ENCODE results near the gene MYH11. TPM values are rescaled to one million over a fixed set of nuclear protein-coding genes. Genes with fewer than 3 reads are reported as not detected.
A peak's percentile ranks its signal among the peaks of the same experiment; 100 is the strongest.

The MYH11 gene
- total and polyA plus RNA-seq, 2 of the 13 experiments (the other 11 are each of a cell fraction or from before 2014, with no cell fraction given) = not detected

DNA sequence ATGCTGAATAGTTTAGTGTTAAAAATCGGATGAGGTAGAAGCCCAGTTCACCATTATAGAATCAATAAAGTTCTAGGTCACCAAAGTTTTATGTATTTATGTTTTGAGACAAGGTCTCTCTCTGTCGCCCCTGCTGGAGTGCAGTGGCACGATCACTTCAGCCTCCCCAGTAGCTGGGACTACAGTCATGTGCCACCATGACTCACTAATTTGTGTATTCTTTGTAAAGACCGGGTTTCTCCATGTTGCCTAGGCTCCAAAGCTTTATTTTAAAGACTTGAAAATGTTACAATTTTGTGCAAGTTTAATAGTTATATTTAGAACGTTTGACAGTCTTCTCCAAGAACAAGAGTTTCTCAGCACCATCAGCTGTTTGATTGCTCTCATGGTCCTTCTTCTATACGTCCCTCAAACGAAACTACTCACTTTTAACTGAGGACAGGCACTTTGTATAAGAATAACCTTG is 174.7 kb downstream of the MYH11 start (continued):
- no peak for TF ChIP-seq SIX4 (CRISPR knock-in tag; IDR thresholded peaks at IDR 0.05)
- no peak for TF ChIP-seq MEIS2 (CRISPR knock-in tag; IDR thresholded peaks at IDR 0.05)
- TF ChIP-seq ZNF563 (CRISPR knock-in tag; IDR thresholded peaks at IDR 0.05) = no peak
- no peak for TF ChIP-seq NPAS2 (CRISPR knock-in tag; IDR thresholded peaks at IDR 0.05; ENCODE audit: borderline replicate concordance)
- TF ChIP-seq ZNF589 (CRISPR knock-in tag; conservative IDR thresholded peaks at IDR 0.05) = no peak
- no peak for TF ChIP-seq ZNF737 (CRISPR knock-in tag; IDR thresholded peaks at IDR 0.05; ENCODE audit: borderline replicate concordance)
- no peak for TF ChIP-seq HCFC1 (IDR thresholded peaks at IDR 0.05; ENCODE audit: low read depth, low read length)
- no peak for TF ChIP-seq TCF12 (IDR thresholded peaks at IDR 0.05)
- no peak for TF ChIP-seq TCF12 (CRISPR knock-in tag; IDR thresholded peaks at IDR 0.05)
- no peak for TF ChIP-seq ZSCAN22 (CRISPR knock-in tag; IDR thresholded peaks at IDR 0.05)
- TF ChIP-seq ETV5 (CRISPR knock-in tag; IDR thresholded peaks at IDR 0.05; ENCODE audit: borderline replicate concordance) = peak; percentile 18; the same call in 1 of the 2 replicates
- TF ChIP-seq, protein P1, sequence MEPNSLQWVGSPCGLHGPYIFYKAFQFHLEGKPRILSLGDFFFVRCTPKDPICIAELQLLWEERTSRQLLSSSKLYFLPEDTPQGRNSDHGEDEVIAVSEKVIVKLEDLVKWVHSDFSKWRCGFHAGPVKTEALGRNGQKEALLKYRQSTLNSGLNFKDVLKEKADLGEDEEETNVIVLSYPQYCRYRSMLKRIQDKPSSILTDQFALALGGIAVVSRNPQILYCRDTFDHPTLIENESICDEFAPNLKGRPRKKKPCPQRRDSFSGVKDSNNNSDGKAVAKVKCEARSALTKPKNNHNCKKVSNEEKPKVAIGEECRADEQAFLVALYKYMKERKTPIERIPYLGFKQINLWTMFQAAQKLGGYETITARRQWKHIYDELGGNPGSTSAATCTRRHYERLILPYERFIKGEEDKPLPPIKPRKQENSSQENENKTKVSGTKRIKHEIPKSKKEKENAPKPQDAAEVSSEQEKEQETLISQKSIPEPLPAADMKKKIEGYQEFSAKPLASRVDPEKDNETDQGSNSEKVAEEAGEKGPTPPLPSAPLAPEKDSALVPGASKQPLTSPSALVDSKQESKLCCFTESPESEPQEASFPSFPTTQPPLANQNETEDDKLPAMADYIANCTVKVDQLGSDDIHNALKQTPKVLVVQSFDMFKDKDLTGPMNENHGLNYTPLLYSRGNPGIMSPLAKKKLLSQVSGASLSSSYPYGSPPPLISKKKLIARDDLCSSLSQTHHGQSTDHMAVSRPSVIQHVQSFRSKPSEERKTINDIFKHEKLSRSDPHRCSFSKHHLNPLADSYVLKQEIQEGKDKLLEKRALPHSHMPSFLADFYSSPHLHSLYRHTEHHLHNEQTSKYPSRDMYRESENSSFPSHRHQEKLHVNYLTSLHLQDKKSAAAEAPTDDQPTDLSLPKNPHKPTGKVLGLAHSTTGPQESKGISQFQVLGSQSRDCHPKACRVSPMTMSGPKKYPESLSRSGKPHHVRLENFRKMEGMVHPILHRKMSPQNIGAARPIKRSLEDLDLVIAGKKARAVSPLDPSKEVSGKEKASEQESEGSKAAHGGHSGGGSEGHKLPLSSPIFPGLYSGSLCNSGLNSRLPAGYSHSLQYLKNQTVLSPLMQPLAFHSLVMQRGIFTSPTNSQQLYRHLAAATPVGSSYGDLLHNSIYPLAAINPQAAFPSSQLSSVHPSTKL (CRISPR knock-in tag; IDR thresholded peaks at IDR 0.05) = peak; percentile 65
- TF ChIP-seq FOXO1 (CRISPR knock-in tag; IDR thresholded peaks at IDR 0.05) = peak; percentile 42; the same call in 1 of the 2 replicates
- no peak for TF ChIP-seq ZNF616 (CRISPR knock-in tag; IDR thresholded peaks at IDR 0.05; ENCODE audit: low read depth)
- peak; percentile 76; the same call in 1 of the 2 replicates for TF ChIP-seq IRF2 (CRISPR knock-in tag; IDR thresholded peaks at IDR 0.05)
- TF ChIP-seq REPIN1 (CRISPR knock-in tag; IDR thresholded peaks at IDR 0.05; ENCODE audit: borderline replicate concordance, low read depth) = no peak
- no peak for TF ChIP-seq GTF2F1 (IDR thresholded peaks at IDR 0.05; ENCODE audit: low read length)
- no peak for TF ChIP-seq ZNF883 (CRISPR knock-in tag; IDR thresholded peaks at IDR 0.05; ENCODE audit: not compliant biosample characterization)
- TF ChIP-seq, protein P2, sequence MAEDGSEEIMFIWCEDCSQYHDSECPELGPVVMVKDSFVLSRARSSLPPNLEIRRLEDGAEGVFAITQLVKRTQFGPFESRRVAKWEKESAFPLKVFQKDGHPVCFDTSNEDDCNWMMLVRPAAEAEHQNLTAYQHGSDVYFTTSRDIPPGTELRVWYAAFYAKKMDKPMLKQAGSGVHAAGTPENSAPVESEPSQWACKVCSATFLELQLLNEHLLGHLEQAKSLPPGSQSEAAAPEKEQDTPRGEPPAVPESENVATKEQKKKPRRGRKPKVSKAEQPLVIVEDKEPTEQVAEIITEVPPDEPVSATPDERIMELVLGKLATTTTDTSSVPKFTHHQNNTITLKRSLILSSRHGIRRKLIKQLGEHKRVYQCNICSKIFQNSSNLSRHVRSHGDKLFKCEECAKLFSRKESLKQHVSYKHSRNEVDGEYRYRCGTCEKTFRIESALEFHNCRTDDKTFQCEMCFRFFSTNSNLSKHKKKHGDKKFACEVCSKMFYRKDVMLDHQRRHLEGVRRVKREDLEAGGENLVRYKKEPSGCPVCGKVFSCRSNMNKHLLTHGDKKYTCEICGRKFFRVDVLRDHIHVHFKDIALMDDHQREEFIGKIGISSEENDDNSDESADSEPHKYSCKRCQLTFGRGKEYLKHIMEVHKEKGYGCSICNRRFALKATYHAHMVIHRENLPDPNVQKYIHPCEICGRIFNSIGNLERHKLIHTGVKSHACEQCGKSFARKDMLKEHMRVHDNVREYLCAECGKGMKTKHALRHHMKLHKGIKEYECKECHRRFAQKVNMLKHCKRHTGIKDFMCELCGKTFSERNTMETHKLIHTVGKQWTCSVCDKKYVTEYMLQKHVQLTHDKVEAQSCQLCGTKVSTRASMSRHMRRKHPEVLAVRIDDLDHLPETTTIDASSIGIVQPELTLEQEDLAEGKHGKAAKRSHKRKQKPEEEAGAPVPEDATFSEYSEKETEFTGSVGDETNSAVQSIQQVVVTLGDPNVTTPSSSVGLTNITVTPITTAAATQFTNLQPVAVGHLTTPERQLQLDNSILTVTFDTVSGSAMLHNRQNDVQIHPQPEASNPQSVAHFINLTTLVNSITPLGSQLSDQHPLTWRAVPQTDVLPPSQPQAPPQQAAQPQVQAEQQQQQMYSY (CRISPR knock-in tag; IDR thresholded peaks at IDR 0.05) = no peak
- TF ChIP-seq HOXA9 (CRISPR knock-in tag; IDR thresholded peaks at IDR 0.05; ENCODE audit: borderline replicate concordance) = no peak
- TF ChIP-seq HNRNPH1 (optimal IDR thresholded peaks at IDR 0.05; ENCODE audit: low read depth, low read length) = no peak
- no peak for TF ChIP-seq SATB2 (CRISPR knock-in tag; IDR thresholded peaks at IDR 0.05)
- no peak for TF ChIP-seq XBP1 (CRISPR knock-in tag; IDR thresholded peaks at IDR 0.05)
- TF ChIP-seq ZNF337 (CRISPR knock-in tag; IDR thresholded peaks at IDR 0.05; ENCODE audit: borderline replicate concordance, low read depth) = no peak
- no peak for TF ChIP-seq ZNF547 (CRISPR knock-in tag; IDR thresholded peaks at IDR 0.05)
- TF ChIP-seq MIER3 (CRISPR knock-in tag; IDR thresholded peaks at IDR 0.05; ENCODE audit: borderline replicate concordance) = peak; percentile 59; the same call in 1 of the 2 replicates

Data from HepG2 (cell line).